ENCODE data around the gene SSTR3.

- TF ChIP-seq, protein P1, sequence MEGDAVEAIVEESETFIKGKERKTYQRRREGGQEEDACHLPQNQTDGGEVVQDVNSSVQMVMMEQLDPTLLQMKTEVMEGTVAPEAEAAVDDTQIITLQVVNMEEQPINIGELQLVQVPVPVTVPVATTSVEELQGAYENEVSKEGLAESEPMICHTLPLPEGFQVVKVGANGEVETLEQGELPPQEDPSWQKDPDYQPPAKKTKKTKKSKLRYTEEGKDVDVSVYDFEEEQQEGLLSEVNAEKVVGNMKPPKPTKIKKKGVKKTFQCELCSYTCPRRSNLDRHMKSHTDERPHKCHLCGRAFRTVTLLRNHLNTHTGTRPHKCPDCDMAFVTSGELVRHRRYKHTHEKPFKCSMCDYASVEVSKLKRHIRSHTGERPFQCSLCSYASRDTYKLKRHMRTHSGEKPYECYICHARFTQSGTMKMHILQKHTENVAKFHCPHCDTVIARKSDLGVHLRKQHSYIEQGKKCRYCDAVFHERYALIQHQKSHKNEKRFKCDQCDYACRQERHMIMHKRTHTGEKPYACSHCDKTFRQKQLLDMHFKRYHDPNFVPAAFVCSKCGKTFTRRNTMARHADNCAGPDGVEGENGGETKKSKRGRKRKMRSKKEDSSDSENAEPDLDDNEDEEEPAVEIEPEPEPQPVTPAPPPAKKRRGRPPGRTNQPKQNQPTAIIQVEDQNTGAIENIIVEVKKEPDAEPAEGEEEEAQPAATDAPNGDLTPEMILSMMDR (IDR thresholded peaks at IDR 0.05) = no peak
- TF ChIP-seq EP300 (IDR thresholded peaks at IDR 0.05) = no peak
Observed at GRCh38 chr22:37258753-37259401, 46.6 kb upstream of the SSTR3 start.
